GM12801 (cell line): ENCODE results near the gene SMAD7.

Source experiments
- TF ChIP-seq, protein P1 (sequence below): IDR thresholded peaks from one replicate; pipeline ENCODE4 v1.5.1; 2011; ENCODE audit warnings: control low read depth; ENCODE audit not compliant: insufficient read length; ENCODE audit errors: extremely low read depth

SMAD7 gene

DNA sequence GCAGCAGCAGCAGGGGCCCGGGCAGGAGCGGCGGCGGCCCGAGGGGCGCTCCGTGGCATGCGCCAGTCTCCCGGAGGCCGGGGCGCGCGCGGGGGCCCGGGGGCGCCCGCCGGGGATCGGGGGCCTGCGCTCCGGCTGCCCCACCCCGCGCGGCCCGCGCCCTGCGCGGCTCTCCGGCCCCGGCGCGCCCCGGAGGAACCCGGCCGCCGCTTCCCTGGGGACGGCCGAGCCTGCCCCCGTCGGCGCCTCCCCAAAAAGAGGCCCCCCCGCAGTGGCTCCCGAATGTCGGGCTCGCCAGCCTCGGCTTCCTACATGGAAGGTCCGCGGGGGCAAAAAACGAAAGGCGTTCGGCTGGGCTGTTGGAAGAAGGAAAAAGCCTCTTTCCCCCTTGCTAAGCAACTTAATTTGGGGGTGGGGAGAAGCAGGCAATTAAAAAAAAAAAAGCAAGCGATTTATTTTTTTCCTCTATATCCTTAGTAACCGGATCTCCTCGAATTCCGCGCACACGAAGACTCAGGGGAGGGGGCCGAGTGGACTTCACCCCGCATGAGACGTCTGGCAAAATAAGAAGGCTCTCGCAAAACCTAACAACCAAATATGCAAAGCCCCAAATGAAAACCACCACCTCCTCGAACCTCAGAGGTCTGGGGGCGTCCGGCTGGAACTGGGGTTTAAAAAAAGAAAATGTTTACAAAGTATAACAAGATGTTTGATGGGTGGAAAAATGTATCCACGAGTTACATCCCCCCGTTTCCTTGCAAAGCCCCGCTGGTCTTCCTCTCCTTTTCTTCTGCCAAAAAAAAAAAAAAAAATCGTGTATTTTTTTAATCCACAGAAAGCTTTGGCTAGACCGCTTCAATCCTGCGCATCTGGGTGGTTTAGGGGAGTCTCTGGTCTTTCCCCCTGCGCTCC is at the start of gene SMAD7:
SMAD7 (minus strand) TSS at position 430 of the 912 bp plus-strand sequence. CDS start 541 bp downstream, outside the sequence.
- TF ChIP-seq, protein P1, sequence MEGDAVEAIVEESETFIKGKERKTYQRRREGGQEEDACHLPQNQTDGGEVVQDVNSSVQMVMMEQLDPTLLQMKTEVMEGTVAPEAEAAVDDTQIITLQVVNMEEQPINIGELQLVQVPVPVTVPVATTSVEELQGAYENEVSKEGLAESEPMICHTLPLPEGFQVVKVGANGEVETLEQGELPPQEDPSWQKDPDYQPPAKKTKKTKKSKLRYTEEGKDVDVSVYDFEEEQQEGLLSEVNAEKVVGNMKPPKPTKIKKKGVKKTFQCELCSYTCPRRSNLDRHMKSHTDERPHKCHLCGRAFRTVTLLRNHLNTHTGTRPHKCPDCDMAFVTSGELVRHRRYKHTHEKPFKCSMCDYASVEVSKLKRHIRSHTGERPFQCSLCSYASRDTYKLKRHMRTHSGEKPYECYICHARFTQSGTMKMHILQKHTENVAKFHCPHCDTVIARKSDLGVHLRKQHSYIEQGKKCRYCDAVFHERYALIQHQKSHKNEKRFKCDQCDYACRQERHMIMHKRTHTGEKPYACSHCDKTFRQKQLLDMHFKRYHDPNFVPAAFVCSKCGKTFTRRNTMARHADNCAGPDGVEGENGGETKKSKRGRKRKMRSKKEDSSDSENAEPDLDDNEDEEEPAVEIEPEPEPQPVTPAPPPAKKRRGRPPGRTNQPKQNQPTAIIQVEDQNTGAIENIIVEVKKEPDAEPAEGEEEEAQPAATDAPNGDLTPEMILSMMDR: no peak

- TF ChIP-seq, protein P1: no peak
Measured at GRCh38 chr18:48999569-48999968, 48.8 kb upstream of the SMAD7 start.

GRCh38 chr18:48997985-48998831 is 47.4 kb upstream of the SMAD7 start:
- TF ChIP-seq, protein P1: no peak

DNA sequence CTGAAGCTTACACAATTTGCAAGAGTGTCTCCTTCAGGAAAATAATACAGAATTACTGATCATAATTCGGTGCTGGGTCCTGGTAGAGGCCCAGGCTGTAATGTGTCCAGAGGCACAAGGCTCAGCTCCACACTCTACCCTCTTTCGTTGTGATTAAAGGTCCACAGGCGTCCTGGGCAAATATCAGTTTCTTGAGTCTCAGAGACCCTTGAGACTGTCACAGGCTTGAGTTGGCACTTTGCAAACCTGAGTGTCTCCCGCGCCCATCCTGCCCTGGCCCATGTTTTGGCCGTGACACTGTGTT is 46.9 kb upstream of the SMAD7 start:
- TF ChIP-seq, protein P1: no peak

- TF ChIP-seq, protein P1: no peak
Measured at GRCh38 chr18:48996901-48997463, 46.2 kb upstream of the SMAD7 start.

DNA sequence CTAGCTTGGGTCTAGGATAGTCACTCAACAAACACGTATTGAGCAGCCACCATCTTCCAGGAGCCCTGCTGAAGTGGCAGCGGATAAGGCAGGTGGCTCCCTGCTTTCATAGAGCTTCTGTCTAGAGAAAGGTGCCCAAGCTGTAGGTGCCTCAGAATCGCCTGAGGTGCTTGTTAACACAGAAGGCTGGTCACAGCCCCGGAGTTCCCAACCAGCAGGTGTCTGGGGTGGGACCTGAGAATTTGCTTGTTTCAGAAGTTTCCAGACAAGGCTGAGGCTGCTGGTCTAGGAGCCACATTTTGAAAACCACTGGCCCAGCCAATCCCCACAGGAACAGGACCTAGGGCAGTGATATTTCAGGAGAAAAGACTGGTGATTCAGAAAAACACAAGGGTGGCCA is 45.3 kb upstream of the SMAD7 start:
- TF ChIP-seq, protein P1: no peak
